ENCODE results near the gene C2CD3.

DNA sequence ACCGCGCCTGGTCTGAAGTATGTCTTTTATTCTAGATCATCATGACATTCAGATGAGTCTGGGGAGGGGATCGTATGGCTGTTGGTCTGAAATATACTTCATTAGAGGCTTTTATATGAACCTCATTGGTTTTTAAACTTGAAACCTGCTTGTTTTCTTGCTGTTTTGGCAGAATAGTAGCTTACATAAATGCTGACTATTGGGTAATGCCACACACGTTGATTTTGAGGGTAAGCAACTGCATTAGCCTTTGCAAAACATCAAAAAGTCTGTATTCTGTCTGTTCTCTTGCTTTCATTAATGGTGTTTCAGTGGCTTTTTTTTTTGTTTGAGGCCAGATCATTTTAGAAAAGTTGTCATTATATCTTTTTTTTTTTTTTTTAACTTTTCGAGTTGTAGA lies 14.5 kb upstream of the C2CD3 start:
- TF ChIP-seq, protein P1, sequence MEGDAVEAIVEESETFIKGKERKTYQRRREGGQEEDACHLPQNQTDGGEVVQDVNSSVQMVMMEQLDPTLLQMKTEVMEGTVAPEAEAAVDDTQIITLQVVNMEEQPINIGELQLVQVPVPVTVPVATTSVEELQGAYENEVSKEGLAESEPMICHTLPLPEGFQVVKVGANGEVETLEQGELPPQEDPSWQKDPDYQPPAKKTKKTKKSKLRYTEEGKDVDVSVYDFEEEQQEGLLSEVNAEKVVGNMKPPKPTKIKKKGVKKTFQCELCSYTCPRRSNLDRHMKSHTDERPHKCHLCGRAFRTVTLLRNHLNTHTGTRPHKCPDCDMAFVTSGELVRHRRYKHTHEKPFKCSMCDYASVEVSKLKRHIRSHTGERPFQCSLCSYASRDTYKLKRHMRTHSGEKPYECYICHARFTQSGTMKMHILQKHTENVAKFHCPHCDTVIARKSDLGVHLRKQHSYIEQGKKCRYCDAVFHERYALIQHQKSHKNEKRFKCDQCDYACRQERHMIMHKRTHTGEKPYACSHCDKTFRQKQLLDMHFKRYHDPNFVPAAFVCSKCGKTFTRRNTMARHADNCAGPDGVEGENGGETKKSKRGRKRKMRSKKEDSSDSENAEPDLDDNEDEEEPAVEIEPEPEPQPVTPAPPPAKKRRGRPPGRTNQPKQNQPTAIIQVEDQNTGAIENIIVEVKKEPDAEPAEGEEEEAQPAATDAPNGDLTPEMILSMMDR (IDR thresholded peaks at IDR 0.05) = no peak
- TF ChIP-seq POLR2A (IDR thresholded peaks at IDR 0.05) = no peak

All from tibial nerve (tissue), 3 donors.